ENCODE results near the gene MNS1.

DNA sequence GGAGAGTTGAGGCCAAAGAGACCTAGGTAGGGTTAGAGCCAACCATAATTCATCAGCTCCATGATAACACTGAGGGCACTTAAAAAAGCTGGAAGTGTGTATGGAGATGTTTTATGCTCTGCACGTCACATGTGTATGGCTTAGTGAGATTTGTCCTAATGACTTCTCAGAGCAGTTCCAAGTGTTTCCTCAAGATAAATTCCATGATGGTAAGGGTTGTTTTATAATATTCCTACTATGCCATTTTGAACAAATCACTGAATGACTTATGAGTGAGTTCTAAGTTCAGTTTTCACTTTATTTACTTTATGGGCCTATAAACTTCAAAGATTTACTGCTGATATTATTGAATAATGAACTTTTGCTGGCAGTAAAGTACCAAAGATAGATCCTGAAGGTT lies 71.7 kb downstream of the MNS1 start:
- TF ChIP-seq EED (IDR thresholded peaks at IDR 0.05; ENCODE audit: low read depth): no peak
- TF ChIP-seq SUPT20H (IDR thresholded peaks at IDR 0.05; ENCODE audit: borderline replicate concordance, control insufficient read depth, low read depth, low read length): no peak
- TF ChIP-seq SUZ12 (IDR thresholded peaks at IDR 0.05; ENCODE audit: unreplicated experiment): no peak
- no peak for TF ChIP-seq CREB1 (IDR thresholded peaks at IDR 0.05; ENCODE audit: low read depth)
- TF ChIP-seq, protein P1, sequence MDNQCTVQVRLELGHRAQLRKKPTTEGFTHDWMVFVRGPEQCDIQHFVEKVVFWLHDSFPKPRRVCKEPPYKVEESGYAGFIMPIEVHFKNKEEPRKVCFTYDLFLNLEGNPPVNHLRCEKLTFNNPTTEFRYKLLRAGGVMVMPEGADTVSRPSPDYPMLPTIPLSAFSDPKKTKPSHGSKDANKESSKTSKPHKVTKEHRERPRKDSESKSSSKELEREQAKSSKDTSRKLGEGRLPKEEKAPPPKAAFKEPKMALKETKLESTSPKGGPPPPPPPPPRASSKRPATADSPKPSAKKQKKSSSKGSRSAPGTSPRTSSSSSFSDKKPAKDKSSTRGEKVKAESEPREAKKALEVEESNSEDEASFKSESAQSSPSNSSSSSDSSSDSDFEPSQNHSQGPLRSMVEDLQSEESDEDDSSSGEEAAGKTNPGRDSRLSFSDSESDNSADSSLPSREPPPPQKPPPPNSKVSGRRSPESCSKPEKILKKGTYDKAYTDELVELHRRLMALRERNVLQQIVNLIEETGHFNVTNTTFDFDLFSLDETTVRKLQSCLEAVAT (IDR thresholded peaks at IDR 0.05): no peak
- no peak for TF ChIP-seq POLR2A (IDR thresholded peaks at IDR 0.05; ENCODE audit: low read depth, low read length)
- TF ChIP-seq CTCF (IDR thresholded peaks at IDR 0.05 in 2 of 3, conservative IDR thresholded peaks at IDR 0.05 in 1 of 3; ENCODE audit: control insufficient read depth in 2 of 3, extremely low read depth in 1 of 3, insufficient read depth in 1 of 3, low read depth in 3 of 3, low read length in 3 of 3): no peak
- no peak for TF ChIP-seq IRF3 (IDR thresholded peaks at IDR 0.05)
- TF ChIP-seq GATAD2B (conservative IDR thresholded peaks at IDR 0.05; ENCODE audit: low read depth): no peak
- no peak for TF ChIP-seq MTA2 (IDR thresholded peaks at IDR 0.05; ENCODE audit: low read depth)
